Skeletal muscle satellite cell (primary cell): ENCODE results near the gene NFATC2.

ENCODE experiments used
- H3K27me3 ChIP-seq: 2 replicates; pipeline ENCODE4 v1.7.0; 2013; ENCODE audit warnings: low read length; ENCODE audit not compliant: control insufficient read depth, insufficient read depth
- H3K36me3 ChIP-seq: 2 replicates; pipeline ENCODE4 v1.7.0; 2013; ENCODE audit warnings: mild to moderate bottlenecking, control low read depth, low read length; ENCODE audit not compliant: insufficient read depth
- H3K4me1 ChIP-seq: 2 replicates; pipeline ENCODE4 v1.7.0; 2013; ENCODE audit warnings: low read length; ENCODE audit not compliant: control insufficient read depth, insufficient read depth
- H3K4me2 ChIP-seq: 2 replicates; pipeline ENCODE4 v1.7.0; 2013; ENCODE audit warnings: mild to moderate bottlenecking, low read length
- H3K4me3 ChIP-seq: 2 replicates; pipeline ENCODE4 v1.7.0; 2013; ENCODE audit warnings: low read length
- H3K9ac ChIP-seq: 2 replicates; pipeline ENCODE4 v1.7.0; 2013; ENCODE audit warnings: mild to moderate bottlenecking, low read depth, low read length, moderate library complexity
- H3K9me3 ChIP-seq: replicated peaks from 2 replicates; pipeline ENCODE4 v1.7.0; 2013; ENCODE audit warnings: mild to moderate bottlenecking, control low read depth, low read length

Gene NFATC2

GRCh38 chr20:51377132-51377531, 165.4 kb downstream of the NFATC2 start:
- no peak overlapping the region for H3K4me2 ChIP-seq
- H3K9me3 ChIP-seq: no peaks in the 10 kb centered on the region
- no peak overlapping the region for H3K9ac ChIP-seq
- no peak overlapping the region for H3K4me3 ChIP-seq
- peaks cover 2% of the 10 kb centered on the region for H3K4me1 ChIP-seq
- no peaks in the 10 kb centered on the region for H3K36me3 ChIP-seq
- no peaks in the 10 kb centered on the region for H3K27me3 ChIP-seq

GRCh38 chr20:51376111-51376510, 166.4 kb downstream of the NFATC2 start:
- Histone ChIP-seq H3K9me3 (no peaks in the 10 kb centered on the region), H3K27me3 (no peaks in the 10 kb centered on the region), H3K9ac (no peak overlapping the region), H3K4me2 (no peak overlapping the region), H3K4me3 (no peak overlapping the region), H3K36me3 (no peaks in the 10 kb centered on the region), H3K4me1 (peaks cover 2% of the 10 kb centered on the region)

GRCh38 chr20:51375561-51375960, 167.0 kb downstream of the NFATC2 start:
- Histone ChIP-seq H3K4me3 (no peak overlapping the region), H3K36me3 (no peaks in the 10 kb centered on the region), H3K4me2 (no peak overlapping the region), H3K4me1 (peaks cover 2% of the 10 kb centered on the region), H3K9ac (no peak overlapping the region), H3K27me3 (no peaks in the 10 kb centered on the region), H3K9me3 (no peaks in the 10 kb centered on the region)

GRCh38 chr20:51374961-51375360, 167.6 kb downstream of the NFATC2 start:
- no peak overlapping the region for H3K9ac ChIP-seq
- H3K9me3 ChIP-seq: no peaks in the 10 kb centered on the region
- H3K4me2 ChIP-seq: no peak overlapping the region
- H3K36me3 ChIP-seq: no peaks in the 10 kb centered on the region
- H3K4me1 ChIP-seq: peaks cover 2% of the 10 kb centered on the region
- H3K4me3 ChIP-seq: no peak overlapping the region
- H3K27me3 ChIP-seq: no peaks in the 10 kb centered on the region

GRCh38 chr20:51374456-51374830, 168.1 kb downstream of the NFATC2 start:
- Histone ChIP-seq H3K9me3 (no peaks in the 10 kb centered on the region), H3K4me1 (peaks cover 2% of the 10 kb centered on the region), H3K9ac (no peak overlapping the region), H3K4me3 (no peak overlapping the region), H3K36me3 (no peaks in the 10 kb centered on the region), H3K27me3 (no peaks in the 10 kb centered on the region), H3K4me2 (no peak overlapping the region)

- Histone ChIP-seq H3K4me3 (no peak overlapping the region), H3K4me1 (peaks cover 5% of the 10 kb centered on the region), H3K4me2 (no peak overlapping the region), H3K9ac (no peak overlapping the region), H3K27me3 (no peaks in the 10 kb centered on the region), H3K9me3 (no peaks in the 10 kb centered on the region), H3K36me3 (no peaks in the 10 kb centered on the region)
Measured at GRCh38 chr20:51373713-51374455, 168.6 kb downstream of the NFATC2 start.

- no peak overlapping the region for H3K4me2 ChIP-seq
- H3K36me3 ChIP-seq: no peaks in the 10 kb centered on the region
- H3K4me3 ChIP-seq: no peak overlapping the region
- no peaks in the 10 kb centered on the region for H3K9me3 ChIP-seq
- H3K9ac ChIP-seq: no peak overlapping the region
- H3K27me3 ChIP-seq: no peaks in the 10 kb centered on the region
- H3K4me1 ChIP-seq: peaks cover 12% of the 10 kb centered on the region
Measured at GRCh38 chr20:51372966-51373365, 169.6 kb downstream of the NFATC2 start.

- no peak overlapping the region for H3K4me2 ChIP-seq
- no peak overlapping the region for H3K9ac ChIP-seq
- H3K9me3 ChIP-seq: no peaks in the 10 kb centered on the region
Measured at GRCh38 chr20:51372176-51372803, 170.2 kb downstream of the NFATC2 start.

GRCh38 chr20:51371720-51372119, 170.8 kb downstream of the NFATC2 start:
- Histone ChIP-seq H3K27me3 (no peaks in the 10 kb centered on the region), H3K4me3 (no peak overlapping the region), H3K4me1 (peaks cover 20% of the 10 kb centered on the region), H3K4me2 (no peak overlapping the region), H3K9me3 (no peaks in the 10 kb centered on the region), H3K9ac (no peak overlapping the region), H3K36me3 (no peaks in the 10 kb centered on the region)

More at GRCh38 chr20:51372176-51372803, 170.2 kb downstream of the NFATC2 start:
- Histone ChIP-seq H3K4me1 (peaks cover 15% of the 10 kb centered on the region), H3K4me3 (no peak overlapping the region), H3K27me3 (no peaks in the 10 kb centered on the region), H3K36me3 (no peaks in the 10 kb centered on the region)

- no peak overlapping the region for H3K4me2 ChIP-seq
- H3K9ac ChIP-seq: no peak overlapping the region
- H3K4me1 ChIP-seq: peaks cover 37% of the 10 kb centered on the region
- H3K4me3 ChIP-seq: no peak overlapping the region
- H3K27me3 ChIP-seq: no peaks in the 10 kb centered on the region
- no peaks in the 10 kb centered on the region for H3K9me3 ChIP-seq
- H3K36me3 ChIP-seq: no peaks in the 10 kb centered on the region
Measured at GRCh38 chr20:51369503-51369902, 173.0 kb downstream of the NFATC2 start.

GRCh38 chr20:51368461-51369211, 173.9 kb downstream of the NFATC2 start:
- Histone ChIP-seq H3K9me3 (peaks cover 4% of the 10 kb centered on the region), H3K4me1 (peaks cover 37% of the 10 kb centered on the region), H3K36me3 (no peaks in the 10 kb centered on the region), H3K9ac (no peak overlapping the region), H3K4me3 (no peak overlapping the region), H3K27me3 (no peaks in the 10 kb centered on the region), H3K4me2 (no peak overlapping the region)
